Trophoblast cell (in vitro differentiated cells and primary cell): ENCODE measurements around the gene ARHGAP22.

Source experiments
- DNase-seq, 2 donors: peaks; one replicate each; pipeline ENCODE4 v3.0.0-alpha.2; 2016
- H2AFZ ChIP-seq: 2 replicates; pipeline ENCODE4 v1.6.1; 2013; ENCODE audit warnings: low read length, moderate library complexity, mild to moderate bottlenecking; ENCODE audit not compliant: insufficient read depth, poor library complexity
- H2AK5ac ChIP-seq: 2 replicates; pipeline ENCODE4 v1.6.1; 2013; ENCODE audit warnings: mild to moderate bottlenecking, low read length
- H2BK120ac ChIP-seq: 2 replicates; pipeline ENCODE4 v1.6.1; 2013; ENCODE audit warnings: low read length, mild to moderate bottlenecking, moderate library complexity; ENCODE audit not compliant: insufficient read depth, poor library complexity
- H2BK12ac ChIP-seq: 2 replicates; pipeline ENCODE4 v1.6.1; 2013; ENCODE audit warnings: mild to moderate bottlenecking, low read length, moderate library complexity
- H2BK5ac ChIP-seq: 2 replicates; pipeline ENCODE4 v1.6.1; 2013; ENCODE audit warnings: low read length, low read depth, moderate library complexity, mild to moderate bottlenecking; ENCODE audit not compliant: poor library complexity
- H3K14ac ChIP-seq: 2 replicates; pipeline ENCODE4 v1.6.1; 2013; ENCODE audit warnings: mild to moderate bottlenecking, low read length
- H3K18ac ChIP-seq: 2 replicates; pipeline ENCODE4 v1.6.1; 2013; ENCODE audit warnings: mild to moderate bottlenecking, low read length
- H3K23ac ChIP-seq: 2 replicates; pipeline ENCODE4 v1.6.1; 2013; ENCODE audit warnings: low read length
- H3K27ac ChIP-seq: 2 replicates; pipeline ENCODE4 v1.5.1; 2013; ENCODE audit warnings: low read depth, mild to moderate bottlenecking, inconsistent platforms, low read length, moderate library complexity
- H3K27me3 ChIP-seq: 2 replicates; pipeline ENCODE4 v1.6.1; 2013; ENCODE audit warnings: inconsistent platforms, mild to moderate bottlenecking, low read length, moderate library complexity; ENCODE audit not compliant: insufficient read depth
- H3K36me3 ChIP-seq, 2 experiments: 1 replicate in 1 of 2; 2 replicates in 1 of 2; pipeline ENCODE4 v1.6.1; 2013; ENCODE audit warnings: low read length in 2 of 2, mild to moderate bottlenecking in 2 of 2, moderate library complexity in 1 of 2; ENCODE audit not compliant: insufficient read depth in 2 of 2, control insufficient read depth in 1 of 2
- H3K4ac ChIP-seq: 2 replicates; pipeline ENCODE4 v1.6.1; 2013; ENCODE audit warnings: low read depth, mild to moderate bottlenecking, low read length, moderate library complexity
- H3K4me1 ChIP-seq, 2 experiments: 1 replicate in 1 of 2; 2 replicates in 1 of 2; pipeline ENCODE4 v1.6.1; 2013; ENCODE audit warnings: low read length in 2 of 2, mild to moderate bottlenecking in 2 of 2, moderate library complexity in 1 of 2; ENCODE audit not compliant: insufficient read depth in 2 of 2, control insufficient read depth in 1 of 2
- H3K4me2 ChIP-seq: 2 replicates; pipeline ENCODE4 v1.6.1; 2013; ENCODE audit warnings: inconsistent platforms, mild to moderate bottlenecking, low read length, moderate library complexity
- H3K4me3 ChIP-seq: 2 replicates; pipeline ENCODE4 v1.5.1; 2013; ENCODE audit warnings: mild to moderate bottlenecking, low read depth, low read length, inconsistent platforms
- H3K79me1 ChIP-seq: one replicate; pipeline ENCODE4 v1.6.1; 2013; ENCODE audit warnings: low read length
- H3K79me2 ChIP-seq: 2 replicates; pipeline ENCODE4 v1.6.1; 2013; ENCODE audit warnings: low read length, mild to moderate bottlenecking; ENCODE audit not compliant: control insufficient read depth, insufficient read depth, poor library complexity
- H3K9ac ChIP-seq: 2 replicates; pipeline ENCODE4 v1.6.1; 2013; ENCODE audit warnings: mild to moderate bottlenecking, low read length
- H3K9me3 ChIP-seq: 2 replicates; pipeline ENCODE4 v1.6.1; 2013; ENCODE audit warnings: low read depth, mild to moderate bottlenecking, control low read depth, inconsistent platforms, low read length; ENCODE audit not compliant: insufficient read depth
- H4K12ac ChIP-seq: 2 replicates; pipeline ENCODE4 v1.6.1; 2013; ENCODE audit warnings: low read depth, mild to moderate bottlenecking, low read length, moderate library complexity
- H4K8ac ChIP-seq: 2 replicates; pipeline ENCODE4 v1.6.1; 2013; ENCODE audit warnings: low read depth, mild to moderate bottlenecking, low read length, moderate library complexity
- H4K91ac ChIP-seq: one replicate; pipeline ENCODE4 v1.6.1; 2013; ENCODE audit warnings: low read depth, mild to moderate bottlenecking, low read length, moderate library complexity
- WGBS: extraction: QIAGEN DNeasy Blood & Tissue Kit; methylation state at CpG from one replicate; pipeline ENCODE4 v1.1.7; 2013; ENCODE audit warnings: missing lambda C conversion rate; ENCODE audit not compliant: insufficient read length, insufficient coverage; ENCODE audit errors: extremely low coverage; 5-methylcytosine and 5-hydroxymethylcytosine counted together

The ARHGAP22 gene

GRCh38 chr10:48400129-48400849, 204.6 kb downstream of the ARHGAP22 start:
- H3K4me1 ChIP-seq, result peaks cover 0 to 9% of the 10 kb centered on the region in 2 experiments
- H2AK5ac ChIP-seq, result no peak overlapping the region
- H4K91ac ChIP-seq, result no peak overlapping the region
- H2BK120ac ChIP-seq, result no peak overlapping the region
- no peaks in the 10 kb centered on the region for H3K9me3 ChIP-seq
- no peak overlapping the region for H4K8ac ChIP-seq
- no peak overlapping the region for H2BK12ac ChIP-seq
- H3K4me2 ChIP-seq, result no peak overlapping the region
- no peak overlapping the region for H3K9ac ChIP-seq
- H4K12ac ChIP-seq, result no peak overlapping the region
- WGBS, result no CpG with 5 or more reads among the region's 3 CpGs
- DNase-seq, result peak in 1 of 2 donors; percentile 83
- no peaks in the 10 kb centered on the region for H3K79me2 ChIP-seq
- peak overlapping the region; percentile 16 for H3K27ac ChIP-seq
- H3K23ac ChIP-seq, result no peak overlapping the region
- no peak overlapping the region for H3K4ac ChIP-seq
- no peaks in the 10 kb centered on the region for H3K36me3 ChIP-seq
- H2BK5ac ChIP-seq, result no peak overlapping the region
- no peak overlapping the region for H3K14ac ChIP-seq
- H3K79me1 ChIP-seq, result no peaks in the 10 kb centered on the region
- H2AFZ ChIP-seq, result no peak overlapping the region
- H3K18ac ChIP-seq, result no peak overlapping the region
- no peak overlapping the region for H3K4me3 ChIP-seq
- no peaks in the 10 kb centered on the region for H3K27me3 ChIP-seq

GRCh38 chr10:48399551-48399950, 205.3 kb downstream of the ARHGAP22 start:
- Histone ChIP-seq H3K23ac (no peak overlapping the region), H4K91ac (no peak overlapping the region), H2AFZ (no peak overlapping the region), H3K79me1 (no peaks in the 10 kb centered on the region), H3K79me2 (no peaks in the 10 kb centered on the region), H3K4me2 (no peak overlapping the region), H2BK12ac (no peak overlapping the region), H3K27ac (peak overlapping the region; percentile 21), H3K18ac (no peak overlapping the region), H3K9ac (no peak overlapping the region), H3K27me3 (no peaks in the 10 kb centered on the region), H4K12ac (no peak overlapping the region), H2BK5ac (no peak overlapping the region), H2AK5ac (no peak overlapping the region), H2BK120ac (no peak overlapping the region), H3K4me3 (no peak overlapping the region), H4K8ac (no peak overlapping the region), H3K4me1 (peaks cover 0 to 9% of the 10 kb centered on the region in 2 experiments), H3K9me3 (no peaks in the 10 kb centered on the region), H3K14ac (no peak overlapping the region), H3K36me3 (no peaks in the 10 kb centered on the region), H3K4ac (no peak overlapping the region)
- DNase-seq, result peak in 1 of 2 donors; percentile 28
- no CpG with 5 or more reads among the region's 1 CpG for WGBS

- Histone ChIP-seq H2BK12ac (no peak overlapping the region), H2BK120ac (no peak overlapping the region), H2BK5ac (no peak overlapping the region), H4K8ac (no peak overlapping the region), H3K4me3 (no peak overlapping the region), H3K79me1 (no peaks in the 10 kb centered on the region), H3K27ac (peak overlapping the region; percentile 1), H3K9ac (no peak overlapping the region), H4K12ac (no peak overlapping the region), H2AK5ac (no peak overlapping the region), H3K79me2 (no peaks in the 10 kb centered on the region), H3K4ac (no peak overlapping the region), H3K36me3 (no peaks in the 10 kb centered on the region), H2AFZ (no peak overlapping the region), H3K9me3 (no peaks in the 10 kb centered on the region), H3K18ac (no peak overlapping the region), H3K14ac (no peak overlapping the region), H3K27me3 (no peaks in the 10 kb centered on the region), H3K4me2 (no peak overlapping the region), H3K4me1 (peaks cover 0 to 9% of the 10 kb centered on the region in 2 experiments), H3K23ac (no peak overlapping the region), H4K91ac (no peak overlapping the region)
- DNase-seq, result peak in 1 of 2 donors; percentile 33
- no CpG with 5 or more reads among the region's 5 CpGs for WGBS
Observed at GRCh38 chr10:48399056-48399541, 205.8 kb downstream of the ARHGAP22 start.

GRCh38 chr10:48398261-48398660, 206.6 kb downstream of the ARHGAP22 start:
- H2BK120ac ChIP-seq, result no peak overlapping the region
- H3K79me1 ChIP-seq, result no peaks in the 10 kb centered on the region
- no peak overlapping the region for H3K4me2 ChIP-seq
- no peak overlapping the region for H2AK5ac ChIP-seq
- no peak overlapping the region for H2BK5ac ChIP-seq
- H3K18ac ChIP-seq, result no peak overlapping the region
- no peak overlapping the region for H3K23ac ChIP-seq
- no CpG with 5 or more reads among the region's 4 CpGs for WGBS
- H2AFZ ChIP-seq, result no peak overlapping the region
- no peak overlapping the region for H3K9ac ChIP-seq
- no peak overlapping the region for H2BK12ac ChIP-seq
- no peaks in the 10 kb centered on the region for H3K9me3 ChIP-seq
- DNase-seq, result peak in 1 of 2 donors; percentile 84
- no peaks in the 10 kb centered on the region for H3K27me3 ChIP-seq
- H3K27ac ChIP-seq, result no peak overlapping the region
- no peak overlapping the region for H3K4ac ChIP-seq
- H3K36me3 ChIP-seq, result no peaks in the 10 kb centered on the region
- H4K8ac ChIP-seq, result no peak overlapping the region
- H3K4me3 ChIP-seq, result no peak overlapping the region
- H3K4me1 ChIP-seq, result peaks cover 0 to 9% of the 10 kb centered on the region in 2 experiments
- H4K91ac ChIP-seq, result no peak overlapping the region
- no peak overlapping the region for H4K12ac ChIP-seq
- H3K79me2 ChIP-seq, result no peaks in the 10 kb centered on the region
- no peak overlapping the region for H3K14ac ChIP-seq
